Heart left ventricle (tissue), 13 donors: Measurements from ENCODE around the gene SUPT6H.

Experiments used
- CTCF ChIP-seq, 12 donors: fragments of 200-600 bp; sonication (generic) in 4 of 12; IDR thresholded peaks; one replicate each; pipeline versions ENCODE4 v1.5.0 to v1.8.0; 2018 to 2022; ENCODE audit warnings: antibody characterized with exemption in 12 of 12, mild to moderate bottlenecking in 5 of 12
- POLR2A ChIP-seq, 2 donors: fragments of 450-650 bp; IDR thresholded peaks; one replicate each; pipeline ENCODE4 v1.6.1; 2017; ENCODE audit warnings: antibody characterized with exemption in 2 of 2, mild to moderate bottlenecking in 2 of 2, moderate library complexity in 2 of 2
- donor health status: ischemic (EF 13 %, LVEDD 7.1; RV severe dilation, severe dysfunction).
- donor health status: DM: no; HTN: yes; CAD: no.
- donor health status: DM: no; HTN: no; CAD: no.
- donor health status: ischemic (EF 25% LVEDD 6.9; RV normal size, moderate dysfunction).
- donor health status: ischemic (EF 25% LVEDD 5.7; RV mildly dilated, moderate dysfunction).
- donor health status: ischemic (EF 35%, LVEDD 5.7; RV mildly dilated, moderate dysfunction).
- donor health status: nonischemic (EF 11% LVEDD 7.7; RV severe dilation, severe dysfunction).
- donor health status: DM: yes; HTN: yes; CAD: no.
- donor health status: PGD.
- donor health status: ischemic (EF 29% LVEDD 5.4; RV normal size, mild dysfunction).
- donor health status: nonischemic (EF 23%, LVEDD 6.1; RV moderate dilation, normal function).

GRCh38 chr17:28613931-28614381 lies 48.0 kb upstream of the SUPT6H start, which contains the start of gene RSKR:
- TF ChIP-seq CTCF (IDR thresholded peaks at IDR 0.05) (no peak), POLR2A (IDR thresholded peaks at IDR 0.05) (no peak)
